Loucy (cell line): ENCODE measurements around the gene EAF2.

Experiments
- H2AFZ ChIP-seq: fragments of 200-600 bp; sonication (generic); 2 replicates; pipeline ENCODE4 v1.6.0; 2016; ENCODE audit warnings: antibody characterized with exemption, mild to moderate bottlenecking, low read length, moderate library complexity
- H3F3A ChIP-seq: fragments of 200-600 bp; 2 replicates; pipeline ENCODE4 v1.6.0; 2016; ENCODE audit warnings: antibody characterized with exemption, low read depth, mild to moderate bottlenecking
- H3K27me3 ChIP-seq: fragments of 200-600 bp; sonication (generic); 2 replicates; pipeline ENCODE4 v1.6.1; 2014; ENCODE audit warnings: low read length, mild to moderate bottlenecking; ENCODE audit not compliant: insufficient read depth, poor library complexity, severe bottlenecking
- H3K36me3 ChIP-seq: fragments of 200-600 bp; sonication (generic); 2 replicates; pipeline ENCODE4 v1.6.1; 2016; ENCODE audit warnings: low read length; ENCODE audit not compliant: insufficient read depth
- H3K4me1 ChIP-seq: fragments of 200-600 bp; sonication (generic); 2 replicates; pipeline ENCODE4 v1.5.1; 2014; ENCODE audit warnings: low read length, mild to moderate bottlenecking; ENCODE audit not compliant: insufficient read depth, poor library complexity, severe bottlenecking
- H3K4me2 ChIP-seq: fragments of 200-600 bp; sonication (generic); 2 replicates; pipeline ENCODE4 v1.6.0; 2014; ENCODE audit warnings: antibody characterized with exemption, low read length, low read depth, mild to moderate bottlenecking; ENCODE audit not compliant: poor library complexity, severe bottlenecking
- H3K4me3 ChIP-seq: fragments of 200-600 bp; sonication (generic); 2 replicates; pipeline ENCODE4 v1.5.1; 2014; ENCODE audit warnings: low read length, mild to moderate bottlenecking, mixed read lengths; ENCODE audit not compliant: poor library complexity, severe bottlenecking
- H3K79me2 ChIP-seq: fragments of 200-600 bp; sonication (generic); 2 replicates; pipeline ENCODE4 v1.6.1; 2014; ENCODE audit warnings: low read length; ENCODE audit not compliant: insufficient read depth
- H3K9ac ChIP-seq: fragments of 200-600 bp; sonication (generic); 2 replicates; pipeline ENCODE4 v1.6.0; 2014; ENCODE audit warnings: mild to moderate bottlenecking, low read depth, low read length, moderate library complexity; ENCODE audit not compliant: poor library complexity, severe bottlenecking
- H3K9me2 ChIP-seq: fragments of 200-600 bp; sonication (generic); replicated peaks from 2 replicates; pipeline ENCODE4 v1.6.1; 2016; ENCODE audit warnings: low read depth, low read length, mixed read lengths
- H3K9me3 ChIP-seq: fragments of 200-600 bp; sonication (generic); 2 replicates; pipeline ENCODE4 v1.6.1; 2014; ENCODE audit warnings: mild to moderate bottlenecking, antibody characterized with exemption, low read length, low read depth; ENCODE audit not compliant: insufficient read depth
- H4K20me1 ChIP-seq: fragments of 200-600 bp; sonication (generic); 2 replicates; pipeline ENCODE4 v1.6.0; 2014; ENCODE audit warnings: antibody characterized with exemption, low read length, mild to moderate bottlenecking; ENCODE audit not compliant: insufficient read depth, poor library complexity, severe bottlenecking
- EZH2phosphoT487 ChIP-seq: fragments of 200-600 bp; IDR thresholded peaks from 2 replicates; pipeline ENCODE4 v1.6.1; 2018; ENCODE audit warnings: antibody characterized with exemption, mild to moderate bottlenecking, moderate library complexity, borderline replicate concordance
- TF ChIP-seq, protein P1 (sequence below): fragments of 200-600 bp; sonication (generic); conservative IDR thresholded peaks from 2 replicates; pipeline ENCODE4 v1.5.1; 2014; ENCODE audit warnings: mild to moderate bottlenecking, antibody characterized with exemption, low read length

Gene EAF2

DNA sequence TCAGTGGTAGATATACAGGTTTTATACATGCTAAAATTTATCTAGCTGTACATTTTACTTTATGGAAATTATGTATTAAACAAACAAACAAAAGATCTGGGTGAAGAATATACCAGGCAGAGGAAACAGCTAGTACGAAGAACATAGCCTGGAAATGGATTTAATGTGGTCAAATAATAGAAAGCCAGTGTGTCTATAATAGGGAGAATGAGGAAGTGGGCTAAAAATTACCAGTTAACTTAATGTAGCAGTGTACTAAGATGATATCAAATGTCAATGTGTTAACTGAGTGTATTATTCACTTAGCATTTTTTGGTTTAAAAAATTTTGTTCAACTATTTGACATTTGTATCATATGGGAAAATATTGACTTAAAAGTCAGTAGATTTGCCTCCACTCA lies 36.4 kb downstream of the EAF2 start:
- Histone ChIP-seq H3K36me3 (peaks cover 24% of the 10 kb centered on the region), H3K9me3 (no peaks in the 10 kb centered on the region), H3F3A (no peaks in the 10 kb centered on the region), H3K79me2 (no peaks in the 10 kb centered on the region), H3K27me3 (no peaks in the 10 kb centered on the region), H3K4me2 (peak overlapping the region; percentile 35), H4K20me1 (no peaks in the 10 kb centered on the region), H3K9ac (no peak overlapping the region), H3K9me2 (no peaks in the 10 kb centered on the region), H3K4me3 (no peak overlapping the region), H2AFZ (no peak overlapping the region), H3K4me1 (peaks cover 27% of the 10 kb centered on the region)
- TF ChIP-seq, protein P1, sequence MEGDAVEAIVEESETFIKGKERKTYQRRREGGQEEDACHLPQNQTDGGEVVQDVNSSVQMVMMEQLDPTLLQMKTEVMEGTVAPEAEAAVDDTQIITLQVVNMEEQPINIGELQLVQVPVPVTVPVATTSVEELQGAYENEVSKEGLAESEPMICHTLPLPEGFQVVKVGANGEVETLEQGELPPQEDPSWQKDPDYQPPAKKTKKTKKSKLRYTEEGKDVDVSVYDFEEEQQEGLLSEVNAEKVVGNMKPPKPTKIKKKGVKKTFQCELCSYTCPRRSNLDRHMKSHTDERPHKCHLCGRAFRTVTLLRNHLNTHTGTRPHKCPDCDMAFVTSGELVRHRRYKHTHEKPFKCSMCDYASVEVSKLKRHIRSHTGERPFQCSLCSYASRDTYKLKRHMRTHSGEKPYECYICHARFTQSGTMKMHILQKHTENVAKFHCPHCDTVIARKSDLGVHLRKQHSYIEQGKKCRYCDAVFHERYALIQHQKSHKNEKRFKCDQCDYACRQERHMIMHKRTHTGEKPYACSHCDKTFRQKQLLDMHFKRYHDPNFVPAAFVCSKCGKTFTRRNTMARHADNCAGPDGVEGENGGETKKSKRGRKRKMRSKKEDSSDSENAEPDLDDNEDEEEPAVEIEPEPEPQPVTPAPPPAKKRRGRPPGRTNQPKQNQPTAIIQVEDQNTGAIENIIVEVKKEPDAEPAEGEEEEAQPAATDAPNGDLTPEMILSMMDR = no peak
- no peak for TF ChIP-seq EZH2phosphoT487

DNA sequence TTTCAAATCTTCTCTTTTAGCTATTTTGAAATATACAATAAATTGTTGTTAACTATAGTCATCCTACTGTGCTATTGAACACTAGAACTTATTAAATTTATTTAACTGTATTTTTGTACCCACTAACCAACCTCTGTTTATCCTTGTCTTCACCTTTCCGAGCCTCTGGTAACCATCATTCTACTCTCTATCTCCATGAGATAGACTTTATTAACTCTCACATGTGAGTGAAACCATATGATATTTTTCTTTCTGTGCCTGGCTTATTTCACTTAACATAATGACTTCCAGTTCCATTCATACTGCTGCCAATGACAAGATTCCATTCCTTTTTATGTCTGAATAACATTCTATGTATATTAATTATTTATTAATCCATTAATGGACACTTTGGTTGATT lies 43.4 kb downstream of the EAF2 start:
- no peak overlapping the region for H3K4me2 ChIP-seq
- no peaks in the 10 kb centered on the region for H3K79me2 ChIP-seq
- H3K36me3 ChIP-seq = peaks cover 8% of the 10 kb centered on the region; the same call in 1 of the 2 replicates

DNA sequence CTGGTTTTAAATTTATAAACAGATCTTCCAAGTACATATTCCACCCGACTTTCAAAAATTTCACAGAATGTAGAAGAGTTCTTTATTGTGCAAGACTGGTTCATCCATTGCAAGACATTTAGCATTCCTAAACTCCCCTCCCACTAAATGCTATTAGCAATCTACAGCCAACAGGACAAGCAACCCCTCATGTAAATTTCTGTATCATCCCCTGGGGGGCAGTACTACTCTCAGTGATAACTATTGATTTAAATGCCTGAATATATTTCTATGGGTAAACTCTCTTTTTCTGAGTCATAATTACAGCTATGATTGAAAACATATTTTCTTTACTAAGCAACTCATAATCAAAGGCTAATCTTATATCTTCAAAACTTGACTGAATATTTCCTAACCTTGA lies 48.5 kb downstream of the EAF2 start:
- no peaks in the 10 kb centered on the region for H3K36me3 ChIP-seq
- no peaks in the 10 kb centered on the region for H3K9me2 ChIP-seq
- no peaks in the 10 kb centered on the region for H3K4me1 ChIP-seq
- H3K9me3 ChIP-seq = no peaks in the 10 kb centered on the region
- H3F3A ChIP-seq = no peaks in the 10 kb centered on the region
- no peak for TF ChIP-seq EZH2phosphoT487
- TF ChIP-seq, protein P1 = peak; percentile 77
- no peak overlapping the region for H3K4me3 ChIP-seq
- H2AFZ ChIP-seq = no peak overlapping the region
- H3K79me2 ChIP-seq = no peaks in the 10 kb centered on the region
- no peak overlapping the region for H3K4me2 ChIP-seq
- H3K9ac ChIP-seq = no peak overlapping the region
- no peaks in the 10 kb centered on the region for H3K27me3 ChIP-seq
- no peaks in the 10 kb centered on the region for H4K20me1 ChIP-seq

More for the DNA sequence above, 43.4 kb downstream of the EAF2 start:
- no peaks in the 10 kb centered on the region for H3K9me3 ChIP-seq
- no peak overlapping the region for H3K4me3 ChIP-seq
- H3K9ac ChIP-seq = no peak overlapping the region
- H3K4me1 ChIP-seq = no peaks in the 10 kb centered on the region
- no peaks in the 10 kb centered on the region for H3K27me3 ChIP-seq
- no peaks in the 10 kb centered on the region for H4K20me1 ChIP-seq
- H3F3A ChIP-seq = no peaks in the 10 kb centered on the region
- H3K9me2 ChIP-seq = no peaks in the 10 kb centered on the region
- no peak overlapping the region for H2AFZ ChIP-seq
- TF ChIP-seq, protein P1 = no peak
- TF ChIP-seq EZH2phosphoT487 = no peak
